H9 (cell line): Measurements from ENCODE around the gene CDK16. TPM values are rescaled to one million over a fixed set of nuclear protein-coding genes. Genes with fewer than 3 reads are reported as not detected.

Source experiments
- DNase-seq: peaks from one replicate; pipeline ENCODE4 v3.0.0-alpha.2; 2017
- H2AFZ ChIP-seq: one replicate; pipeline ENCODE4 v1.6.1; 2013; ENCODE audit warnings: mild to moderate bottlenecking, low read length, control low read depth, moderate library complexity
- H2AK5ac ChIP-seq: 2 replicates; pipeline ENCODE4 v1.6.1; 2013; ENCODE audit warnings: low read length, control low read depth, mixed read lengths; ENCODE audit not compliant: insufficient read length
- H2BK120ac ChIP-seq: one replicate; pipeline ENCODE4 v1.6.1; 2013; ENCODE audit warnings: low read depth, mild to moderate bottlenecking, low read length, control low read depth, inconsistent platforms; ENCODE audit not compliant: poor library complexity, severe bottlenecking
- H2BK12ac ChIP-seq: 2 replicates; pipeline ENCODE4 v1.6.1; 2013; ENCODE audit warnings: low read length, control low read depth, mixed read lengths, low read depth; ENCODE audit not compliant: insufficient read length
- H2BK15ac ChIP-seq: 2 replicates; pipeline ENCODE4 v1.6.1; 2013; ENCODE audit warnings: low read depth, low read length, control low read depth
- H2BK20ac ChIP-seq: one replicate; pipeline ENCODE4 v1.6.1; 2013; ENCODE audit warnings: low read depth, mild to moderate bottlenecking, low read length, control low read depth, inconsistent platforms; ENCODE audit not compliant: poor library complexity, severe bottlenecking
- H2BK5ac ChIP-seq: 2 replicates; pipeline ENCODE4 v1.6.1; 2013; ENCODE audit warnings: low read length, control low read depth, mixed read lengths; ENCODE audit not compliant: insufficient read length
- H3K14ac ChIP-seq: 2 replicates; pipeline ENCODE4 v1.6.1; 2013; ENCODE audit warnings: low read length, control low read depth; ENCODE audit not compliant: insufficient read depth
- H3K18ac ChIP-seq: 2 replicates; pipeline ENCODE4 v1.6.1; 2013; ENCODE audit warnings: low read depth, mild to moderate bottlenecking, mixed read lengths, low read length, control low read depth; ENCODE audit not compliant: insufficient read length
- H3K23ac ChIP-seq: 2 replicates; pipeline ENCODE4 v1.6.1; 2013; ENCODE audit warnings: low read length, control low read depth, mixed read lengths, low read depth; ENCODE audit not compliant: insufficient read length
- H3K23me2 ChIP-seq: 2 replicates; pipeline ENCODE4 v1.6.1; 2013; ENCODE audit warnings: low read depth, mild to moderate bottlenecking, mixed read lengths, low read length, control low read depth; ENCODE audit not compliant: insufficient read length, poor library complexity, severe bottlenecking
- H3K27ac ChIP-seq: 2 replicates; pipeline ENCODE4 v1.5.1; 2013; ENCODE audit warnings: low read length, control low read depth, mixed read lengths, low read depth; ENCODE audit not compliant: insufficient read length
- H3K27me3 ChIP-seq: 2 replicates; pipeline ENCODE4 v1.6.1; 2013; ENCODE audit warnings: low read length, control low read depth, inconsistent platforms; ENCODE audit not compliant: insufficient read depth
- H3K4ac ChIP-seq: 2 replicates; pipeline ENCODE4 v1.6.1; 2013; ENCODE audit warnings: low read depth, mild to moderate bottlenecking, control low read depth, inconsistent platforms, low read length, moderate library complexity
- H3K4me1 ChIP-seq: 2 replicates; pipeline ENCODE4 v1.6.1; 2013; ENCODE audit warnings: low read length, control low read depth, inconsistent platforms; ENCODE audit not compliant: insufficient read depth
- H3K4me2 ChIP-seq: 2 replicates; pipeline ENCODE4 v1.6.1; 2013; ENCODE audit warnings: low read length, control low read depth, mixed read lengths; ENCODE audit not compliant: insufficient read length, insufficient read depth
- H3K56ac ChIP-seq: 2 replicates; pipeline ENCODE4 v1.6.1; 2013; ENCODE audit warnings: low read depth, mild to moderate bottlenecking, mixed read lengths, low read length, control low read depth; ENCODE audit not compliant: insufficient read length
- H3K79me1 ChIP-seq: 2 replicates; pipeline ENCODE4 v1.6.1; 2013; ENCODE audit warnings: low read depth, mild to moderate bottlenecking, moderate library complexity, low read length, control low read depth, inconsistent platforms; ENCODE audit not compliant: insufficient read depth, poor library complexity, severe bottlenecking
- H3K79me2 ChIP-seq: 2 replicates; pipeline ENCODE4 v1.6.1; 2013; ENCODE audit warnings: low read length, control low read depth, inconsistent platforms; ENCODE audit not compliant: insufficient read depth
- H3K9ac ChIP-seq: 2 replicates; pipeline ENCODE4 v1.6.1; 2013; ENCODE audit warnings: low read length, control low read depth, mixed read lengths; ENCODE audit not compliant: insufficient read length; ENCODE audit errors: extremely low read depth
- H3K9me3 ChIP-seq: one replicate; pipeline ENCODE4 v1.6.1; 2013; ENCODE audit warnings: low read depth, low read length, inconsistent platforms; ENCODE audit not compliant: control insufficient read depth
- H3T11ph ChIP-seq: one replicate; pipeline ENCODE4 v1.6.1; 2013; ENCODE audit warnings: mild to moderate bottlenecking, low read length, control low read depth, inconsistent platforms
- H4K20me1 ChIP-seq: one replicate; pipeline ENCODE4 v1.6.1; 2013; ENCODE audit not compliant: control insufficient read depth, insufficient read length, insufficient read depth
- H4K5ac ChIP-seq: 2 replicates; pipeline ENCODE4 v1.6.1; 2013; ENCODE audit warnings: low read depth, mild to moderate bottlenecking, mixed read lengths, low read length, control low read depth; ENCODE audit not compliant: insufficient read length
- H4K8ac ChIP-seq: replicated peaks from 2 replicates; pipeline ENCODE4 v1.6.1; 2013; ENCODE audit warnings: low read length, control low read depth, mixed read lengths, low read depth; ENCODE audit not compliant: insufficient read length
- H4K91ac ChIP-seq: 2 replicates; pipeline ENCODE4 v1.6.1; 2013; ENCODE audit warnings: low read depth, mild to moderate bottlenecking, moderate library complexity, mixed read lengths, low read length, control low read depth; ENCODE audit not compliant: insufficient read length
- H3K27ac Mint-ChIP-seq, 3 experiments: 2 replicates in 2 of 3; 3 replicates in 1 of 3; pipeline ENCODE4 v1.8.0; 2020 to 2021; ENCODE audit warnings: mixed read lengths in 3 of 3, mild to moderate bottlenecking in 1 of 3, moderate library complexity in 1 of 3
- H3K27me3 Mint-ChIP-seq: 2 replicates; pipeline ENCODE4 v1.8.0; 2021; ENCODE audit warnings: low read depth, mild to moderate bottlenecking, moderate library complexity, mixed read lengths
- H3K36me3 Mint-ChIP-seq, 3 experiments: 2 replicates in 2 of 3; 3 replicates in 1 of 3; pipeline ENCODE4 v1.8.0; 2020 to 2021; ENCODE audit warnings: low read depth in 3 of 3, mixed read lengths in 3 of 3; ENCODE audit not compliant: insufficient read depth in 1 of 3
- H3K4me1 Mint-ChIP-seq, 2 experiments: 2 replicates each; pipeline ENCODE4 v1.8.0; 2020; ENCODE audit warnings: mixed read lengths in 2 of 2
- H3K4me3 Mint-ChIP-seq, 2 experiments: 2 replicates in 1 of 2; 3 replicates in 1 of 2; pipeline ENCODE4 v1.8.0; 2020 to 2021; ENCODE audit warnings: mild to moderate bottlenecking in 2 of 2, mixed read lengths in 2 of 2, moderate library complexity in 1 of 2
- H3K9me3 Mint-ChIP-seq, 2 experiments: 2 replicates in 1 of 2; 3 replicates in 1 of 2; pipeline ENCODE4 v1.8.0; 2020; ENCODE audit warnings: mild to moderate bottlenecking in 2 of 2, mixed read lengths in 2 of 2, moderate library complexity in 1 of 2
- WGBS: extraction: QIAGEN DNeasy Blood & Tissue Kit; methylation state at CpG from one replicate; pipeline ENCODE4 v1.1.7; 2013; ENCODE audit warnings: missing lambda C conversion rate, low lambda C conversion rate, mixed read lengths; ENCODE audit not compliant: insufficient read length; ENCODE audit errors: extremely low coverage; 5-methylcytosine and 5-hydroxymethylcytosine counted together
- total RNA-seq: library from RNA; stranded (reverse); gene quantifications from 2 replicates; pipeline ENCODE4 v1.2.1, GENCODE V29; 2021
- TF ChIP-seq, protein P1 (sequence below): fragments of 200-600 bp; sonication (generic); conservative IDR thresholded peaks from 3 replicates; pipeline ENCODE4 v1.8.0; 2021; ENCODE audit warnings: antibody characterized with exemption, mild to moderate bottlenecking

CDK16 gene
- total RNA-seq, 1 experiment from 2014 or later, result 226 TPM

DNA sequence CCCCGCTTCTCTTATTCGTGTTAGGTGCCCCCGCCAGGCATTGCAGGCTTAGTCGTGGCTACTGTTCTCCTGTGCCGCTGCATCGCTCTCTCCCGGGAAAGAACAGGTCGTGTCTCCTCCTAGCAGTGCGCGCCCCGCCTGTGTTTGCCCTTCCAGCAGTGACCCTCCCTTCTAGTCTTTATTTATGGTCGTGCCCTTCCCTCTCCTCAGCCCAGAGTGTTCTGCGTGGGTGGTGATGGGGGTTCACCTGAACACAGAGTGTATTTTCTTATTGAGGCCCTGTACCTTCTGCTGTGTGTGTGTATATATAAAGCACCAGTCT lies 29.5 kb downstream of the CDK16 start:
- Histone ChIP-seq H3T11ph (no peak overlapping the region), H4K5ac (no peak overlapping the region), H3K9me3 (no peaks in the 10 kb centered on the region), H3K14ac (no peak overlapping the region), H3K4ac (no peak overlapping the region), H3K9ac (no peak overlapping the region), H2BK20ac (no peak overlapping the region), H2BK12ac (no peak overlapping the region), H4K20me1 (no peaks in the 10 kb centered on the region), H4K8ac (no peak overlapping the region), H3K79me1 (no peaks in the 10 kb centered on the region), H2AFZ (no peak overlapping the region), H4K91ac (no peak overlapping the region), H3K27ac (no peak overlapping the region), H2BK120ac (no peak overlapping the region), H3K56ac (no peak overlapping the region), H3K27me3 (no peaks in the 10 kb centered on the region), H3K23ac (no peak overlapping the region), H2AK5ac (no peak overlapping the region), H3K18ac (no peak overlapping the region), H3K4me1 (no peaks in the 10 kb centered on the region), H3K79me2 (no peaks in the 10 kb centered on the region), H2BK15ac (no peak overlapping the region), H3K4me2 (no peak overlapping the region), H2BK5ac (no peak overlapping the region), H3K23me2 (no peaks in the 10 kb centered on the region)
- no peak for DNase-seq
- H3K9me3 Mint-ChIP-seq, result peaks cover 4 to 5% of the 10 kb centered on the region in 2 experiments; a peak in 4 of 5 replicates
- H3K27me3 Mint-ChIP-seq, result no peaks in the 10 kb centered on the region; the same call in none of the 2 replicates
- no peak overlapping the region for H3K4me3 Mint-ChIP-seq
- H3K27ac Mint-ChIP-seq, result peak overlapping the region in 1 of 3 experiments; percentile 6; a peak in 2 of 7 replicates
- H3K4me1 Mint-ChIP-seq, result no peaks in the 10 kb centered on the region
- no CpG with 5 or more reads among the region's 13 CpGs for WGBS
- TF ChIP-seq, protein P1, sequence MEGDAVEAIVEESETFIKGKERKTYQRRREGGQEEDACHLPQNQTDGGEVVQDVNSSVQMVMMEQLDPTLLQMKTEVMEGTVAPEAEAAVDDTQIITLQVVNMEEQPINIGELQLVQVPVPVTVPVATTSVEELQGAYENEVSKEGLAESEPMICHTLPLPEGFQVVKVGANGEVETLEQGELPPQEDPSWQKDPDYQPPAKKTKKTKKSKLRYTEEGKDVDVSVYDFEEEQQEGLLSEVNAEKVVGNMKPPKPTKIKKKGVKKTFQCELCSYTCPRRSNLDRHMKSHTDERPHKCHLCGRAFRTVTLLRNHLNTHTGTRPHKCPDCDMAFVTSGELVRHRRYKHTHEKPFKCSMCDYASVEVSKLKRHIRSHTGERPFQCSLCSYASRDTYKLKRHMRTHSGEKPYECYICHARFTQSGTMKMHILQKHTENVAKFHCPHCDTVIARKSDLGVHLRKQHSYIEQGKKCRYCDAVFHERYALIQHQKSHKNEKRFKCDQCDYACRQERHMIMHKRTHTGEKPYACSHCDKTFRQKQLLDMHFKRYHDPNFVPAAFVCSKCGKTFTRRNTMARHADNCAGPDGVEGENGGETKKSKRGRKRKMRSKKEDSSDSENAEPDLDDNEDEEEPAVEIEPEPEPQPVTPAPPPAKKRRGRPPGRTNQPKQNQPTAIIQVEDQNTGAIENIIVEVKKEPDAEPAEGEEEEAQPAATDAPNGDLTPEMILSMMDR, result no peak
- peaks cover 28 to 62% (median 55%) of the 10 kb centered on the region in 3 experiments; a peak in 6 of 7 replicates for H3K36me3 Mint-ChIP-seq
